GM12878 (cell line): Measurements from ENCODE around the gene DPYSL4.

Experiments
- CHD1 ChIP-seq: IDR thresholded peaks from 2 replicates; pipeline ENCODE4 v1.6.1; 2012; ENCODE audit warnings: low read depth, low read length, improper control_type of control experiment
- HDAC6 ChIP-seq: fragments of 200-600 bp; sonication (generic); IDR thresholded peaks from one replicate; pipeline ENCODE4 v1.8.0; 2017; ENCODE audit warnings: antibody characterized with exemption; ENCODE audit not compliant: unreplicated experiment
- ZNF274 ChIP-seq: IDR thresholded peaks from one replicate; pipeline ENCODE4 v1.8.0; 2011; ENCODE audit not compliant: insufficient read length, insufficient read depth

GRCh38 chr10:132237396-132237795 lies 50.6 kb downstream of the DPYSL4 start:
- TF ChIP-seq HDAC6 (no peak), CHD1 (no peak), ZNF274 (no peak)
